ENCODE measurements around the gene COX6B1. TPM values are rescaled to one million over a fixed set of nuclear protein-coding genes. Genes with fewer than 3 reads are reported as not detected.
"Not testable (repeated sequence)": the region's sequence is repeated elsewhere in the genome, so short reads cannot be mapped to it uniquely, and the experiment has no call there.

COX6B1 gene
- total RNA-seq, 1 donor from 2014 or later = 211 TPM

GRCh38 chr19:35628565-35629331, 19.4 kb upstream of the COX6B1 start, which contains the start of gene RBM42:
Gene RBM42, plus strand, starts transcription at chr19:35629036. Its CDS starts 118 bp downstream, at chr19:35629154.
- intact Hi-C loops (cut with DNase I) = no loop called here
- ATAC-seq (peak; percentile 100), DNase-seq (ENCODE audit: low spot score) (peak; percentile 98)

- DNase-seq (ENCODE audit: low spot score) = no peak
- ATAC-seq = peak; percentile 1
- intact Hi-C loops (cut with DNase I) = no loop called here
Observed at GRCh38 chr19:35629332-35629633, 18.8 kb upstream of the COX6B1 start.

DNA sequence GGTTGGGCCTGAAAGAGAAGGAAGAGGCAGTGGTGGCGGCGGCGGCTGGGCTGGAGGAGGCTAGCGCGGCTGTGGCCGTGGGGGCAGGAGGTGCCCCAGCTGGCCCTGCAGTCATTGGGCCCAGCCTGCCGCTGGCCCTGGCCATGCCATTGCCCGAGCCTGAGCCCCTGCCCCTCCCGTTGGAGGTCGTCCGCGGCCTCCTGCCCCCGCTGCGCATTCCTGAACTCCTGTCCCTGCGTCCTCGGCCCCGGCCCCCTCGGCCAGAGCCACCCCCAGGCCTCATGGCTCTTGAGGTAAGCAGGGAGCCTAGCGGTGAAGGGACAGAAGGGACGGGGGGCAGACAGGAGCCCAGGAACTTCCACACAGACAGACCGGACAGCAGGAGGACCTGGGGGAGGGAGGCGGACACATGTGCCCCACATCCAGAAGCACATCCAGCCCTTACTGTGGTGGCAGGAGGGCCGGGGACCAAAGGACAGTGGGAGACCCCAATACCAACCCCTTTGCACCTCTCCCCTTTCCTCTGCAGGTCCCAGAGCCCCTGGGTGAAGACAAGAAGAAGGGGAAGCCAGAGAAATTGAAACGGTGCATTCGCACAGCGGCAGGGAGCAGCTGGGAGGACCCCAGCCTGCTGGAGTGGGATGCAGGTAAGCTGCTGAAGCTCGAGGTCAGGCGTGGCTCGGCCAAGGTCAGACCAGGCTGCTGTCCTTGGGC, 14.2 kb upstream of the COX6B1 start:
- no peak for ATAC-seq
- intact Hi-C loops (cut with DNase I) = no loop called here
- no peak for DNase-seq (ENCODE audit: low spot score)

GRCh38 chr19:35636651-35637050, 11.5 kb upstream of the COX6B1 start:
- intact Hi-C loops (cut with DNase I) = no loop called here
- no peak for ATAC-seq
- DNase-seq (ENCODE audit: low spot score) = no peak

DNA sequence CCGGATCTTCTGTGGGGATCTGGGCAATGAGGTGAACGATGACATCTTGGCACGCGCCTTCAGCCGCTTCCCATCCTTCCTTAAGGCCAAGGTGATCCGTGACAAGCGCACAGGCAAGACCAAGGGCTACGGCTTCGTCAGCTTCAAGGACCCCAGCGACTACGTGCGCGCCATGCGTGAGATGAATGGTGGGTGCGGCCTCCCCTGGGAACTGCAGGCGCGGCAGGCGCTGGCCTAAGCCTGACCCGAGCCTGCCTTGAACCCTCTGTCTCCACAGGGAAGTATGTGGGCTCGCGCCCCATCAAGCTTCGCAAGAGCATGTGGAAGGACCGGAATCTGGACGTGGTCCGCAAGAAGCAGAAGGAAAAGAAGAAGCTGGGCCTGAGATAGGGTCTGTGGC, 11.0 kb upstream of the COX6B1 start:
- ATAC-seq (no peak), DNase-seq (ENCODE audit: low spot score) (no peak)
- intact Hi-C loops (cut with DNase I) = no loop called here

DNA sequence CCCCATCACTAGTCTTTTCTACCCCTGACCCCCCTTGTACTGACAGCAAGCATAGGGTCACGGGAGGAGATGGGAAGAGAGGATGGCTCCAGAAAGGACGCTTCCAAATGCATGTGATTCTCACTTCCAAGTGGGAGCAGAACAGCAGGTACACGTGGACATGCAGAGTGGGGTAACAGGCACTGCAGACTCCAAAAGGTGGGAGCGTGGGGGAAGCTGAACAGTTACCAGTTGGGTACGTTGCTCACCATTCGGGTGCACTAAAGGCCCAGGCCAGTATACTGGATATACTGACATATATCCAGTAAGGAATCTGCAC, 8.8 kb upstream of the COX6B1 start:
- intact Hi-C loops (cut with DNase I) = no loop called here
- ATAC-seq (no peak), DNase-seq (ENCODE audit: low spot score) (no peak)

DNA sequence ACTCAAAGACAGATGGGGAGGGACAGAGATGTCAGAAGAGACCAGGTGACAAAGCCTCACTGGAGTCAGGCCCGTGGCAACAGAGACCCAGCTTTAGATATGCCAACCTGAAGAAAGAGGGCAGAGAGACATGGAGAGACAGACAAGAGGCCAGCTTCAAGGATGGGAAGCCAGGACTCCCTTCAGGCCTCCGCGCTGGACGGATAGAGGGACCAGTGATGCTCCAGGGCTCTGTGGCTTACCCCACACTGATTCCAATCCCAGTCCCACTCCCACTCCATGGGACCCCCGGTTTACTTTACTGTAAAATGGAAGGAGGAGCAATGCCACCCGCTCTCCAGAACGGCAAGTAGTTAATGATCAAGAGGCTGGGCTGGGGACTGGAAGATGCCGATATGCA, 8.3 kb upstream of the COX6B1 start:
- DNase-seq (ENCODE audit: low spot score) = no peak
- no peak for ATAC-seq
- intact Hi-C loops (cut with DNase I) = no loop called here

DNA sequence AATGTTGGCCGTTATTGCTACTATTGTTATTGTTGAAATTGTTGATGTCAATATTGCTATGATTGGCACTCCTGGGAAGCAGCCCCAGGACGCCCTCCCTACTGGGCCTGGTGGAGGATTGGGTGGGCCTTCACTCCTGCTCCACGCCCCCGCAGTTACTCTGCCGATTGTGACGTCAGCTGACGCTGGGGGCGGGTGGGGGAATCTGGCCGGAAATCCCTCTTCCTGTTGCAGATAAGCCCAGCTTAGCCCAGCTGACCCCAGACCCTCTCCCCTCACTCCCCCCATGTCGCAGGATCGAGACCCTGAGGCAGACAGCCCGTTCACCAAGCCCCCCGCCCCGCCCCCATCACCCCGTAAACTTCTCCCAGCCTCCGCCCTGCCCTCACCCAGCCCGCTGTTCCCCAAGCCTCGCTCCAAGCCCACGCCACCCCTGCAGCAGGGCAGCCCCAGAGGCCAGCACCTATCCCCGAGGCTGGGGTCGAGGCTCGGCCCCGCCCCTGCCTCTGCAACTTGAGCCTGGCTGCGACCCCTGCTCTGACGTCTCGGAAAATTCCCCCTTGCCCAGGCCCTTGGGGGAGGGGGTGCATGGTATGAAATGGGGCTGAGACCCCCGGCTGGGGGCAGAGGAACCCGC, 6.5 kb upstream of the COX6B1 start, which contains the start of gene ETV2:
TSS of gene ETV2 (plus strand) at position 231 of the 637 bp plus-strand sequence. CDS start 716 bp downstream, outside the sequence.
- ATAC-seq (no peak), DNase-seq (ENCODE audit: low spot score) (no peak)
- intact Hi-C loops (cut with DNase I) = no loop called here

DNA sequence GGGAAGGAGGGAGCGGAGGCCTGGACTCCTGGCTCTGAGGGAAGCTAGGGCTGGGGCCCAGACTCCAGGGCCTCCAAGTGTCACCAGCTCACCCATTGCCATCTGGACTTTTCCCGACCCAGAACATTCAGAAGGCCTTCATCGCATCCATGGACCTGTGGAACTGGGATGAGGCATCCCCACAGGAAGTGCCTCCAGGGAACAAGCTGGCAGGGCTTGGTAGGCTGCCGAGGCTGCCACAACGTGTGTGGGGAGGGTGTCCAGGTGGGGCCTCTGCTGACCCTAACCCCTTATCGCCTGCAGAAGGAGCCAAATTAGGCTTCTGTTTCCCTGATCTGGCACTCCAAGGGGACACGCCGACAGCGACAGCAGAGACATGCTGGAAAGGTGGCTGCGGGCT, 5.8 kb upstream of the COX6B1 start:
- ATAC-seq (no peak), DNase-seq (ENCODE audit: low spot score) (no peak)
- intact Hi-C loops (cut with DNase I) = no loop called here

GRCh38 chr19:35642798-35643254, 5.3 kb upstream of the COX6B1 start:
- ATAC-seq (no peak), DNase-seq (ENCODE audit: low spot score) (peak; percentile 72)
- intact Hi-C loops (cut with DNase I) = no loop called here

- ATAC-seq (peak; percentile 61), DNase-seq (ENCODE audit: low spot score) (peak; percentile 85)
- intact Hi-C loops (cut with DNase I) = no loop called here
Observed at GRCh38 chr19:35643255-35644205, 4.6 kb upstream of the COX6B1 start.

DNA sequence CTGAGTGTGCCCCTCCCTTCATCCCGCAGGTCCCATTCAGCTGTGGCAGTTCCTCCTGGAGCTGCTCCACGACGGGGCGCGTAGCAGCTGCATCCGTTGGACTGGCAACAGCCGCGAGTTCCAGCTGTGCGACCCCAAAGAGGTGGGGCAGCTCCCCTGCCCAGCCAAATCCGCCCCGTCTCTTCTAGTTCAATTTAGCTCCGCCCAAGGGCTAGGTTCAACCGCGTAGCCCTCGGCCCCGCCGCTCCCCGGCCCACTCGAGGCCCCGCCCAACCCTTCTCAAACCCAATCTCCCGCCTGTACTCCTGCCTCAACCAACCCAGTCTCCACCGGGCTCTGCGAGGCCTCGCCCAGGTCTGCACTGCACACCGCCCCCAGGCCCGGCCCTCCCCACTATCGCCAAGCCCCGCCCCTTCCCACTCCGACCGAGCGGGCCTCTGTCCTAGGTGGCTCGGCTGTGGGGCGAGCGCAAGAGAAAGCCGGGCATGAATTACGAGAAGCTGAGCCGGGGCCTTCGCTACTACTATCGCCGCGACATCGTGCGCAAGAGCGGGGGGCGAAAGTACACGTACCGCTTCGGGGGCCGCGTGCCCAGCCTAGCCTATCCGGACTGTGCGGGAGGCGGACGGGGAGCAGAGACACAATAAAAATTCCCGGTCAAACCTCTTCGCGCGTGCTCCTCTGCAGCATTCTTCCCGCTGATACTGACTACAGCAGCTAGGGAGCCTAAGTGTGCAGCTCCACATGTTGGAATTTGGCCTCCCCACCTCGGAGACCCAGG, 3.7 kb upstream of the COX6B1 start:
- DNase-seq (ENCODE audit: low spot score) = peak; percentile 95
- peak; percentile 95 for ATAC-seq
- intact Hi-C loops (cut with DNase I) = no loop called here

- ATAC-seq = peak; percentile 70
- DNase-seq (ENCODE audit: low spot score) = peak; percentile 95
- intact Hi-C loops (cut with DNase I) = no loop called here
Observed at GRCh38 chr19:35644987-35645679, 3.0 kb upstream of the COX6B1 start.

DNA sequence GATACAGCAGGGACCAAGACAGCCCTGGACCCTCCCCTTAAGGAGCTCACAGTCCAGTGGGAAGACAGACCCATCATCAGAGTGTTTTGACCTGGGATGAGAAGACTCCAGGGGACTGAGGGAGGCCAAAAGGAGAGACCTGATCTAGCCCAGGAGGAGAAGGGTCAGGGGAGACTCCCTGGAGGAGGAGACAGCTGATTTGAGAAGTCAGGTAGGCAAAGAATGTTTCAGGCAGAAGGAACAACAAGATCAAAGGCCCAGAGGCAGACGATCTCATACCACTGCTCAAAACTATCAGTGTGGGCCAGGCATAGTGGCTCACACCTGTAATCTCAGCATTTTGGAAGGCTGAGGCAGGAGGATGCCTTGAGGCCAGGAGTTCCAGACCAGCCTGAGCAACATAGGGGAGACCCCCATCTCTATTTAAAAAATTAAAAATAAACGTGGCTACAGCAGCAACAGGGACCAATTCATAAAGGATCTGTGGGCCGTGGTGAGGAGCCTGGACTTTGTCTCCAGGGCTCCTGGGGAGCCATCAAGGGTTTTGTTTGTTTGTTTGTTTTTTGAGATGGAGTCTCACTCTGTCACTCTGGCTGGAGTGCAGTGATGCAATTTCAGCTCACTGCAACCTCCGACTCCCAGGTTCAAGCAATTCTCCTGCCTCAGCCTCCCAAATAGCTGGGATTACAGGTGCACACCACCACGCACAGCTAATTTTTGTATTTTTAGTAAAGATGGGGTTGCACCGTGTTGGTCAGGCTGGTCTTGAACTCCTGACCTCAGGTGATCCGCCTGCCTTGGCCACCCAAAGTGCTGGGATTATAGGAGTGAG, 2.2 kb upstream of the COX6B1 start:
- DNase-seq (ENCODE audit: low spot score) (no peak), ATAC-seq (no peak)
- intact Hi-C loops (cut with DNase I) = no loop called here

- no peak for DNase-seq (ENCODE audit: low spot score)
- ATAC-seq = no peak
Observed at GRCh38 chr19:35650581-35650980, 2.5 kb downstream of the COX6B1 start.

GRCh38 chr19:35654828-35655227, 6.7 kb downstream of the COX6B1 start:
- intact Hi-C loops (cut with DNase I); ATAC-seq; DNase-seq (ENCODE audit: low spot score): not testable (repeated sequence)

More at GRCh38 chr19:35650581-35650980, 2.5 kb downstream of the COX6B1 start:
- intact Hi-C loops (cut with DNase I) = no loop called here

GRCh38 chr19:35655600-35655999, 7.5 kb downstream of the COX6B1 start:
- intact Hi-C loops (cut with DNase I) = no loop called here
- DNase-seq (ENCODE audit: low spot score) (no peak), ATAC-seq (no peak)
